Neural cell (in vitro differentiated cells): Measurements from ENCODE around the gene SPIB.

ENCODE experiments used
- EP300 ChIP-seq: fragments of 450-650 bp; conservative IDR thresholded peaks from 2 replicates; pipeline ENCODE4 v1.6.1; 2014; ENCODE audit warnings: antibody characterized with exemption, mild to moderate bottlenecking, moderate library complexity; ENCODE audit not compliant: poor library complexity, severe bottlenecking
- EZH2 ChIP-seq: fragments of 200-600, 300-800 bp; shearing (Covaris generic), sonication (generic); IDR thresholded peaks from 2 replicates; pipeline ENCODE4 v1.6.1; 2014; ENCODE audit warnings: antibody characterized with exemption, low read length, borderline replicate concordance, mild to moderate bottlenecking; ENCODE audit not compliant: insufficient read depth, poor library complexity, severe bottlenecking
- MXI1 ChIP-seq: fragments of 450-650 bp; conservative IDR thresholded peaks from 2 replicates; pipeline ENCODE4 v1.6.1; 2014; ENCODE audit warnings: antibody characterized with exemption, mild to moderate bottlenecking; ENCODE audit not compliant: poor library complexity, severe bottlenecking
- POLR2AphosphoS5 ChIP-seq: IDR thresholded peaks from 2 replicates; pipeline ENCODE4 v1.6.1; 2012
- RAD21 ChIP-seq: fragments of 450-650 bp; conservative IDR thresholded peaks from 2 replicates; pipeline ENCODE4 v1.6.1; 2014; ENCODE audit warnings: antibody characterized with exemption, mild to moderate bottlenecking, moderate library complexity
- TF ChIP-seq, protein P1 (sequence below): fragments of 450-650 bp; IDR thresholded peaks from 2 replicates; pipeline ENCODE4 v1.5.1; 2014; ENCODE audit warnings: antibody characterized with exemption, mild to moderate bottlenecking, moderate library complexity; ENCODE audit not compliant: poor library complexity, severe bottlenecking
- TF ChIP-seq, protein P2 (sequence below): IDR thresholded peaks from 2 replicates; pipeline ENCODE4 v1.6.1; 2012; ENCODE audit warnings: borderline replicate concordance

DNA sequence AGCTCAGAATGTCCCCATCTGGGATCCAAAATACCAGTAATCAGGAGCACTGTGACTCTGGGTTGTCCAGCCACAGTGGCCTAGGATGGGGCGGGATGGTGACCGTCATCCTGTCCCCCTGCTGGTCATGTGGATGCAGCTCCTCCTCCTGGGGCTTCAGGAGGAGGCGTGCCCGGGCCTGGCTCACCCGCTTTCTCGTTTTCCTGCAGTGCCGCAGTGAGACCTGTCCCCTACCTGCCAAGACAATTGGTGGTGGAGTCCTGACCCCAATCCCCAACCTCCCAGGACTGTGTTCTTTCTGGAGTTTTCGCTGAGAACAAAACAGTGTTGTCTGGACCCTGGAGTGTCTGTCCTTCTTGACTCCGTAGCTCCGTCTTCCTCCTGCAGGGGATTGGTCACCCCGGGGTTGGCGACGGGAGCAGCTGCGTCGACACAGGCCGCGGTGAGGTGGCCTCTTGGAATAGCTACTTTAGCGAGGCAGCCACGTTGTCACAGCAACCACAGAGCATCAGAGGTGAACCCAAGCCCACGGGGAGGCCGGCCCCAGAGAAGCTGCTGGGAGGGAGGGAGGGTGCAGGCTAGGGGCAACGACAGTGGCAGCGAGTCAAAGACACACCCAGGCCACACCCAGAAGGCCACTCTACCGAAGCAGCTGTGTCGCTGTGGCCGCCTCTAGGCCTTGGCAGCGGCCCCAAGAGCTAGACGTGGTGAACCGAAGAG, 47.4 kb downstream of the SPIB start:
- TF ChIP-seq, protein P1, sequence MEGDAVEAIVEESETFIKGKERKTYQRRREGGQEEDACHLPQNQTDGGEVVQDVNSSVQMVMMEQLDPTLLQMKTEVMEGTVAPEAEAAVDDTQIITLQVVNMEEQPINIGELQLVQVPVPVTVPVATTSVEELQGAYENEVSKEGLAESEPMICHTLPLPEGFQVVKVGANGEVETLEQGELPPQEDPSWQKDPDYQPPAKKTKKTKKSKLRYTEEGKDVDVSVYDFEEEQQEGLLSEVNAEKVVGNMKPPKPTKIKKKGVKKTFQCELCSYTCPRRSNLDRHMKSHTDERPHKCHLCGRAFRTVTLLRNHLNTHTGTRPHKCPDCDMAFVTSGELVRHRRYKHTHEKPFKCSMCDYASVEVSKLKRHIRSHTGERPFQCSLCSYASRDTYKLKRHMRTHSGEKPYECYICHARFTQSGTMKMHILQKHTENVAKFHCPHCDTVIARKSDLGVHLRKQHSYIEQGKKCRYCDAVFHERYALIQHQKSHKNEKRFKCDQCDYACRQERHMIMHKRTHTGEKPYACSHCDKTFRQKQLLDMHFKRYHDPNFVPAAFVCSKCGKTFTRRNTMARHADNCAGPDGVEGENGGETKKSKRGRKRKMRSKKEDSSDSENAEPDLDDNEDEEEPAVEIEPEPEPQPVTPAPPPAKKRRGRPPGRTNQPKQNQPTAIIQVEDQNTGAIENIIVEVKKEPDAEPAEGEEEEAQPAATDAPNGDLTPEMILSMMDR = no peak
- TF ChIP-seq RAD21 (no peak), EZH2 (no peak), EP300 (no peak), MXI1 (no peak), POLR2AphosphoS5 (no peak)
- TF ChIP-seq, protein P2, sequence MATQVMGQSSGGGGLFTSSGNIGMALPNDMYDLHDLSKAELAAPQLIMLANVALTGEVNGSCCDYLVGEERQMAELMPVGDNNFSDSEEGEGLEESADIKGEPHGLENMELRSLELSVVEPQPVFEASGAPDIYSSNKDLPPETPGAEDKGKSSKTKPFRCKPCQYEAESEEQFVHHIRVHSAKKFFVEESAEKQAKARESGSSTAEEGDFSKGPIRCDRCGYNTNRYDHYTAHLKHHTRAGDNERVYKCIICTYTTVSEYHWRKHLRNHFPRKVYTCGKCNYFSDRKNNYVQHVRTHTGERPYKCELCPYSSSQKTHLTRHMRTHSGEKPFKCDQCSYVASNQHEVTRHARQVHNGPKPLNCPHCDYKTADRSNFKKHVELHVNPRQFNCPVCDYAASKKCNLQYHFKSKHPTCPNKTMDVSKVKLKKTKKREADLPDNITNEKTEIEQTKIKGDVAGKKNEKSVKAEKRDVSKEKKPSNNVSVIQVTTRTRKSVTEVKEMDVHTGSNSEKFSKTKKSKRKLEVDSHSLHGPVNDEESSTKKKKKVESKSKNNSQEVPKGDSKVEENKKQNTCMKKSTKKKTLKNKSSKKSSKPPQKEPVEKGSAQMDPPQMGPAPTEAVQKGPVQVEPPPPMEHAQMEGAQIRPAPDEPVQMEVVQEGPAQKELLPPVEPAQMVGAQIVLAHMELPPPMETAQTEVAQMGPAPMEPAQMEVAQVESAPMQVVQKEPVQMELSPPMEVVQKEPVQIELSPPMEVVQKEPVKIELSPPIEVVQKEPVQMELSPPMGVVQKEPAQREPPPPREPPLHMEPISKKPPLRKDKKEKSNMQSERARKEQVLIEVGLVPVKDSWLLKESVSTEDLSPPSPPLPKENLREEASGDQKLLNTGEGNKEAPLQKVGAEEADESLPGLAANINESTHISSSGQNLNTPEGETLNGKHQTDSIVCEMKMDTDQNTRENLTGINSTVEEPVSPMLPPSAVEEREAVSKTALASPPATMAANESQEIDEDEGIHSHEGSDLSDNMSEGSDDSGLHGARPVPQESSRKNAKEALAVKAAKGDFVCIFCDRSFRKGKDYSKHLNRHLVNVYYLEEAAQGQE = no peak
